Measurements from ENCODE around the gene XDH.

The XDH gene

GRCh38 chr2:31378791-31379501, 35.6 kb downstream of the XDH start:
- no peaks in the 10 kb centered on the region for H3K4me1 ChIP-seq (ENCODE audit: control insufficient read depth, insufficient read depth, low read length)
- no peak overlapping the region for H3K9ac ChIP-seq (ENCODE audit: low read length)
- no peaks in the 10 kb centered on the region for H3K27me3 ChIP-seq (ENCODE audit: control insufficient read depth, insufficient read depth, low read length)
- H3K27ac ChIP-seq (ENCODE audit: low read depth, low read length) = no peak overlapping the region
- H3K4me3 ChIP-seq (ENCODE audit: low read length) = no peak overlapping the region
- no peaks in the 10 kb centered on the region for H3K36me3 ChIP-seq (ENCODE audit: control insufficient read depth, insufficient read depth, low read length)

GRCh38 chr2:31378389-31378788, 36.2 kb downstream of the XDH start:
- no peak overlapping the region for H3K27ac ChIP-seq (ENCODE audit: low read depth, low read length)
- H3K4me3 ChIP-seq (ENCODE audit: low read length) = no peak overlapping the region

GRCh38 chr2:31373127-31373526, 41.4 kb downstream of the XDH start:
- Histone ChIP-seq H3K36me3 (ENCODE audit: control insufficient read depth, insufficient read depth, low read length) (no peaks in the 10 kb centered on the region), H3K27ac (ENCODE audit: low read depth, low read length) (no peak overlapping the region), H3K27me3 (ENCODE audit: control insufficient read depth, insufficient read depth, low read length) (no peaks in the 10 kb centered on the region), H3K4me3 (ENCODE audit: low read length) (no peak overlapping the region), H3K9ac (ENCODE audit: low read length) (no peak overlapping the region), H3K4me1 (ENCODE audit: control insufficient read depth, insufficient read depth, low read length) (no peaks in the 10 kb centered on the region)

More at GRCh38 chr2:31378389-31378788, 36.2 kb downstream of the XDH start:
- Histone ChIP-seq H3K9ac (ENCODE audit: low read length) (no peak overlapping the region), H3K4me1 (ENCODE audit: control insufficient read depth, insufficient read depth, low read length) (no peaks in the 10 kb centered on the region), H3K27me3 (ENCODE audit: control insufficient read depth, insufficient read depth, low read length) (no peaks in the 10 kb centered on the region), H3K36me3 (ENCODE audit: control insufficient read depth, insufficient read depth, low read length) (no peaks in the 10 kb centered on the region)

GRCh38 chr2:31372097-31372496, 42.4 kb downstream of the XDH start:
- no peaks in the 10 kb centered on the region for H3K4me1 ChIP-seq (ENCODE audit: control insufficient read depth, insufficient read depth, low read length)
- H3K36me3 ChIP-seq (ENCODE audit: control insufficient read depth, insufficient read depth, low read length) = no peaks in the 10 kb centered on the region
- H3K27me3 ChIP-seq (ENCODE audit: control insufficient read depth, insufficient read depth, low read length) = no peaks in the 10 kb centered on the region
- H3K9ac ChIP-seq (ENCODE audit: low read length) = no peak overlapping the region
- H3K4me3 ChIP-seq (ENCODE audit: low read length) = no peak overlapping the region
- H3K27ac ChIP-seq (ENCODE audit: low read depth, low read length) = no peak overlapping the region

- no peak overlapping the region for H3K9ac ChIP-seq (ENCODE audit: low read length)
- no peaks in the 10 kb centered on the region for H3K4me1 ChIP-seq (ENCODE audit: control insufficient read depth, insufficient read depth, low read length)
- no peak overlapping the region for H3K27ac ChIP-seq (ENCODE audit: low read depth, low read length)
- H3K27me3 ChIP-seq (ENCODE audit: control insufficient read depth, insufficient read depth, low read length) = no peaks in the 10 kb centered on the region
- no peak overlapping the region for H3K4me3 ChIP-seq (ENCODE audit: low read length)
- H3K36me3 ChIP-seq (ENCODE audit: control insufficient read depth, insufficient read depth, low read length) = no peaks in the 10 kb centered on the region
Observed at GRCh38 chr2:31371691-31372090, 42.9 kb downstream of the XDH start.

GRCh38 chr2:31366733-31367132, 47.8 kb downstream of the XDH start:
- Histone ChIP-seq H3K9ac (ENCODE audit: low read length) (no peak overlapping the region), H3K36me3 (ENCODE audit: control insufficient read depth, insufficient read depth, low read length) (no peaks in the 10 kb centered on the region), H3K4me1 (ENCODE audit: control insufficient read depth, insufficient read depth, low read length) (no peaks in the 10 kb centered on the region), H3K27ac (ENCODE audit: low read depth, low read length) (no peak overlapping the region), H3K27me3 (ENCODE audit: control insufficient read depth, insufficient read depth, low read length) (no peaks in the 10 kb centered on the region), H3K4me3 (ENCODE audit: low read length) (no peak overlapping the region)

- Histone ChIP-seq H3K27me3 (ENCODE audit: control insufficient read depth, insufficient read depth, low read length) (no peaks in the 10 kb centered on the region), H3K4me1 (ENCODE audit: control insufficient read depth, insufficient read depth, low read length) (no peaks in the 10 kb centered on the region), H3K36me3 (ENCODE audit: control insufficient read depth, insufficient read depth, low read length) (no peaks in the 10 kb centered on the region)
Observed at GRCh38 chr2:31365834-31366505, 48.6 kb downstream of the XDH start.

GRCh38 chr2:31365348-31365747, 49.2 kb downstream of the XDH start:
- H3K27me3 ChIP-seq (ENCODE audit: control insufficient read depth, insufficient read depth, low read length) = no peaks in the 10 kb centered on the region
- H3K27ac ChIP-seq (ENCODE audit: low read depth, low read length) = no peak overlapping the region
- no peak overlapping the region for H3K9ac ChIP-seq (ENCODE audit: low read length)
- no peak overlapping the region for H3K4me3 ChIP-seq (ENCODE audit: low read length)
- H3K36me3 ChIP-seq (ENCODE audit: control insufficient read depth, insufficient read depth, low read length) = no peaks in the 10 kb centered on the region
- no peaks in the 10 kb centered on the region for H3K4me1 ChIP-seq (ENCODE audit: control insufficient read depth, insufficient read depth, low read length)

More at GRCh38 chr2:31365834-31366505, 48.6 kb downstream of the XDH start:
- Histone ChIP-seq H3K4me3 (ENCODE audit: low read length) (no peak overlapping the region), H3K9ac (ENCODE audit: low read length) (no peak overlapping the region), H3K27ac (ENCODE audit: low read depth, low read length) (no peak overlapping the region)

GRCh38 chr2:31363956-31364750, 50.4 kb downstream of the XDH start:
- Histone ChIP-seq H3K36me3 (ENCODE audit: control insufficient read depth, insufficient read depth, low read length) (no peaks in the 10 kb centered on the region), H3K9ac (ENCODE audit: low read length) (no peak overlapping the region), H3K27me3 (ENCODE audit: control insufficient read depth, insufficient read depth, low read length) (no peaks in the 10 kb centered on the region), H3K27ac (ENCODE audit: low read depth, low read length) (no peak overlapping the region), H3K4me3 (ENCODE audit: low read length) (no peak overlapping the region), H3K4me1 (ENCODE audit: control insufficient read depth, insufficient read depth, low read length) (no peaks in the 10 kb centered on the region)

GRCh38 chr2:31362581-31362980, 52.0 kb downstream of the XDH start:
- no peak overlapping the region for H3K27ac ChIP-seq (ENCODE audit: low read depth, low read length)
- H3K36me3 ChIP-seq (ENCODE audit: control insufficient read depth, insufficient read depth, low read length) = no peaks in the 10 kb centered on the region
- no peak overlapping the region for H3K9ac ChIP-seq (ENCODE audit: low read length)
- H3K4me1 ChIP-seq (ENCODE audit: control insufficient read depth, insufficient read depth, low read length) = no peaks in the 10 kb centered on the region
- H3K4me3 ChIP-seq (ENCODE audit: low read length) = no peak overlapping the region
- no peaks in the 10 kb centered on the region for H3K27me3 ChIP-seq (ENCODE audit: control insufficient read depth, insufficient read depth, low read length)

GRCh38 chr2:31359229-31359628, 55.3 kb downstream of the XDH start:
- Histone ChIP-seq H3K9ac (ENCODE audit: low read length) (no peak overlapping the region), H3K27me3 (ENCODE audit: control insufficient read depth, insufficient read depth, low read length) (no peaks in the 10 kb centered on the region), H3K27ac (ENCODE audit: low read depth, low read length) (no peak overlapping the region), H3K4me1 (ENCODE audit: control insufficient read depth, insufficient read depth, low read length) (no peaks in the 10 kb centered on the region), H3K36me3 (ENCODE audit: control insufficient read depth, insufficient read depth, low read length) (no peaks in the 10 kb centered on the region), H3K4me3 (ENCODE audit: low read length) (no peak overlapping the region)

- Histone ChIP-seq H3K27me3 (ENCODE audit: control insufficient read depth, insufficient read depth, low read length) (no peaks in the 10 kb centered on the region), H3K4me1 (ENCODE audit: control insufficient read depth, insufficient read depth, low read length) (no peaks in the 10 kb centered on the region), H3K27ac (ENCODE audit: low read depth, low read length) (no peak overlapping the region), H3K4me3 (ENCODE audit: low read length) (no peak overlapping the region), H3K9ac (ENCODE audit: low read length) (no peak overlapping the region), H3K36me3 (ENCODE audit: control insufficient read depth, insufficient read depth, low read length) (no peaks in the 10 kb centered on the region)
Observed at GRCh38 chr2:31354837-31355236, 59.7 kb downstream of the XDH start.

Measured in rectal smooth muscle tissue (tissue), 1 donor.